ENCODE data around the gene SEZ6L.

DNA sequence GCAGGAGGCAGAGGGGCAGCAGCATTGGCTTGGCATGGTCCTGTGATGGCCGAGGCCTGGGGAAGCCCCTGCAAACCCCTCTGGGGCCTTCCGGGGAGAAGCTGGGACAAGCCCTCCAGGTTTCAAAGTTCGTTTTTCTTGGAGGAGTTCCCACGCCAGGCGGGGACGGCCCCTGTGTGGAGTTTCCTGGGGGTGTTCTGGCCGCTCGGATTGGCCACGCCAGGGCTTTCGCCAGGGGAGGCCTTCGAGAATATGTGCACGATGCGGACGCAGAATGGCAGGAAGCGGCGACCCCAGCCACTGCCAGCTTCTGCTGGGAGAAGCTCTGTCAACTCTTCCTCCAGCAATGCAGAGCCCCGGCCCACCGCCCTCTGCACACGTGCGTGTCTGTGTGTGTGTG, 157.5 kb downstream of the SEZ6L start:
- no peak for TF ChIP-seq EZH2 (IDR thresholded peaks at IDR 0.05)
- no peak for TF ChIP-seq POLR2AphosphoS5 (IDR thresholded peaks at IDR 0.05; ENCODE audit: borderline replicate concordance, low read depth, low read length)
- TF ChIP-seq FOXP2 (optimal IDR thresholded peaks at IDR 0.05; ENCODE audit: control extremely low read depth, extremely low read length, insufficient read depth), result no peak
